ENCODE results near the gene IL1RL1.

IL1RL1 gene

DNA sequence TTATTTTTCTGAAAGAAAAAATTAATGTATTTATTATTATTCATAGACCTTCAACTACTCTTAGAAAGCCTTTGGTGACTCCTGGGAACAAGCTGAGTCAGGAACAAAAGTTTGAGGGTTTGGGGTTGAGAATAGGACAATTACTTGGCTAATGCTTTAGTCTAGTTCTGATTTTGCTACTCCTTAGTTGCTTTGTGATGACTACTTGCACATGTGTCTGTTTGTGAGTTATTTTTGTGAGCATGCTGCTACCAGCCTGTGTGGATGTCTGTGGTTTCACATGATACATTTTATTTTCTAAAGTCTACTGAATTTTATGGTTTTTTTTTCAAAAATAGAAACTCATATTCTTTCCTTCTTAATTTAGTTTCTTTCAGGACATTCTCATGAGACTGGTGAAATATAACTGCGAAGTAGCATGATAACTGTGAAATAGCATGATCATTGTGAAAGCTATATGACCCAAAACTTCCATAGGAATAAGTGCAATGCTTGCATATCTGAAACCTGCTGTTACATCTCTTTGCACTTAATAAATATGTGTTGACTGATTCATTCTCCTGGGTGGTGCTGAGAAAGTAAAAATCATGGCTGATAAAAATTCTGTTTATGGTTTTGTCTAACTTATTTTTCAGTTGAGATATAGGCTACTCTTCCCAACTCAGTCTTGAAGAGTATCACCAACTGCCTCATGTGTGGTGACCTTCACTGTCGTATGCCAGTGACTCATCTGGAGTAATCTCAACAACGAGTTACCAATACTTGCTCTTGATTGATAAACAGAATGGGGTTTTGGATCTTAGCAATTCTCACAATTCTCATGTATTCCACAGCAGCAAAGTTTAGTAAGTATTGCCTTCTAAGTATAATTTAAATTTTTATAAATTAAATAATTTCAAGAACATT lies 26.4 kb downstream of the IL1RL1 start:
- no peak for DNase-seq

DNA sequence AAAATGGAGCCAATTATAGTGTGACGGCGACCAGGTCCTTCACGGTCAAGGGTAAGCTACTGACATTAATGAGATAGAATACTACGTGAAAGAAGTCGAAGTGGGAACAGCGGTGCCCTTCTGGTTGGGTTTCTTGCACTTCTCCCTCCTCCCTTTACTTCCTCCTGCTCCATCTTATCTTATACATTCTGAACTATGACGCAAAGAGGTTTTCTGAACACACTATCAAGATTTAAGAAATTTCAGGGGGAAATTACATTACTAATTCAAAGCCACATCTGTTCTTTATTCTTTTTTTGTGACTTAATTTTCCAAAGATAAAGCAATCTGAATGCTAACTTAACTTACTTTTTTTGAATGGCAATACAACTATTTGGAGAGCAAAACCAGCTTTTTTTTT lies 29.4 kb downstream of the IL1RL1 start:
- DNase-seq = no peak

DNA sequence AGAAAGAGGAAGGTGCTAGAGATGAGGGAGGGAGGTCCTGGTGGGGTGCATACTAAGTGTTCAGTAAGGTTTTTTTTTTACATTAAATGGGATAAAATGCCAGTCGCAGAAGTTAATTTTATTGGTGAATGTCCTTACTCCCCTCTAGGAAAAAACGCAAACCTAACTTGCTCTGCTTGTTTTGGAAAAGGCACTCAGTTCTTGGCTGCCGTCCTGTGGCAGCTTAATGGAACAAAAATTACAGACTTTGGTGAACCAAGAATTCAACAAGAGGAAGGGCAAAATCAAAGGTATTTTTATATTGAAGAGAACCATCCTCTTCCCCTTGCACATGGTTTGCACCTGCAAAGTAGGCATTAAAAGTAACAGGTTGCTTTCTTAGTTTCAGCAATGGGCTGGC lies 31.5 kb downstream of the IL1RL1 start:
- no peak for DNase-seq

GRCh38 chr2:102344397-102344796 lies 33.0 kb downstream of the IL1RL1 start:
- DNase-seq = no peak

GRCh38 chr2:102345329-102345920 lies 34.1 kb downstream of the IL1RL1 start:
- no peak for DNase-seq

DNA sequence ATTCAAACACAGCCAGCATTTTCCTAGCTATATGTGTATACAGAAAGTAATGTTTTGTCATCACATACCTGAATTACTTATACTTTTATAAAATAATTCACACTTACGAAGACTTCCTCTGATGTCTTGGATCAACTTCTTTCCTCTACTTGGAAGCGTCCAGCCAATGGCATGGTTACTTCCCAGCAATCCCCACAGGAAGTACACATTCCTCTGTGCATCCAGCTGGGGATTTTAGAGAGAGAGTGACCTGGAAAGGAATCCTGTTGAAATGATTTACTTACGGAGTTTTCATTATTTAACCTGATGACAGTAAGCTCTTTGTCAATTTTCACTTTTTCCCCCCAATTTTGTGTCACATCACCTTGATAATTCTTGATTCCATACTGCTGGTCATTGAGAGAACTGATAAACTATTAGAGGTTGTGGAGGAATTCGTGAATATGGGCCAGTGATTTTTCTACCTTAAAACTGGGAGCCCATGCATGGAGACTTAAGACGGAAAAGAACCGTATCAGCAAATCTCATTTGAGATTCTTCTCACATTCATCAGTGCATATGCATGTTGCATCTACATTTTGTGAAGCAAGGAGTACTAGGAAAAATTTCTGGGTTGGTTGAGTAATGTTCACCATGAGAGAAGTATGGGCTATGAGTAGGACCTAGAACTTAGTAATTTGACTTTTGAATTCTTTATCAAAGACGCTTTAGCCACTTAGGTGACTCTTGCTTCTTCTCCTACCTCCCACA lies 35.2 kb downstream of the IL1RL1 start:
- DNase-seq = no peak

GRCh38 chr2:102350137-102350793 lies 38.9 kb downstream of the IL1RL1 start:
- no peak for DNase-seq

DNA sequence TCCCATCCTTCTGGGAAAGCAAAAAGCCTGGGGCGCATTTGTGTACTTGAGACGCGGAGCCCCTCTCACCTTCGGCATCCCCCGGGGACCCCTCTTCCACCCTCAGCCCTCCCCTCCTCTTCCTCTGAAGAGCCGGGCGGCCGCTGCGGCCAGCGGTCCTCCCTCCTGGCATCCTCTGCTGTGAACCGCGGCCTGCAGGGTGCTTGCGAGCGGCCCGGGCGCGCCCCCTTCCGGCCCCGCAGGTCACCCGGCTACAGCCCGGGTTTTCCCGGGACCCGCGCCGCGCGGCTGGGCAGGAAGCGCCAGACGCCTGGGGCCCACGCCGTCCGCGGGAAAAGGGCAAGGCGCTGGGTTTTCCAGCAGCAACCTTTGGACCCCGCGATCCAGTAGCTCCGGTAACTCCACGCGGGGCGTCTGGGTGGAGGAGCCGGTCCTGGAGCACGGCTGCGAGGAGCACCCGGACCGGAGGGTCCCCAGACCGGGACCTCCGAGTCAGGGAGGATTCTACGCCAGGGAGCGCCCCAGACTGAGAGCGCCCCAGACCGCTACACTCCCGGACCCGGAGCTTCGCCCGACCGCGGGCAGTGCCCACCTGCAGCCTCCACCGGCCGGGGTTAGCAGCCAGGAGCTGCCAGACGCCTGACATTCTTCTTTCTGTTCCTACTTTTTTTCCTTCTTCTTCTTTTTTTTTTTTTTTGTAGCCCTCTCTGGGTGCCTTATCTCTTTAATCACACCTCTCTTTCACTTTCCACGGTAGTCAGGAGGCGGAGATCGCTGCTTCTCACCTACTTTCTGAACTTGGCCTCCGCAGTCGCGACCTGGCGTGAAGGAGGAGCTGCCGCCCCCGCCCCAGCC lies 44.4 kb downstream of the IL1RL1 start, which contains the start of gene IL18R1:
IL18R1 (plus strand) TSS at position 271 of the 855 bp plus-strand sequence. CDS start 6,865 bp downstream, outside the sequence.
- DNase-seq = peak; percentile 64

DNA sequence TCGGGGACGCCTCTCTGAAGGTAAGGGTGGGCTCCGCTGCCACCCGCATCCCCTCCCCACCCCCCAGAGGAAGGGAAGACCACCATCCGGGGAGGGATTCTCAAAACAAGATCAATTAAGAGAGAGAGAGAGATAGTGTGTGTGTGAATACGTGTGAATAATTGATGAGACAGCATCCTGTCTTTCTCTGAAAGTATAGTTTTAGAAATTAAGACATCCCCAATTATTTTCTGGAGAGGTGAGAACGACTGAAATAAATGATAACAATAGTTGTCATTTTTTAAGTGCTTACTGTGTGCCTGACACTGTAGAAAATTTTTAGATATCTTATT lies 45.0 kb downstream of the IL1RL1 start:
- no peak for DNase-seq

DNA sequence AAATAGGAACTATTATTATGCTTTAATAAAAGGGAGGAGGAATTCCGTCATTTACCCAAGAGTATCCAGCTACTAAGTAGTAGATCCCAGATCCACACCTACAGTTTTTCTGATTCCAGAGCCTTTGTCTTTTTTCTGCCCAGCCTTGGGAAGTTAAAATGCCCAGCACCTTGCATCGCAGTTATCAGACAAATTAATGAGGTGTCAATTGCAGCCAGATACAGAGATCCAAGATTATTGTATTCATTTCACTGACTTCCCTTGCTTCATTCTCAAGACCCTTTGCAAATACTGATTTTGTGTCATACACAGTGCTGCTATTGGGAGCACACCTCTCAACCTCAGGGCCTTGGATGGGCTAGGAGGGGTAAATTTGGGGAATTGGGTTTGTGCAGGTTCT lies 45.4 kb downstream of the IL1RL1 start:
- DNase-seq = no peak

GRCh38 chr2:102357937-102358336 lies 46.6 kb downstream of the IL1RL1 start:
- no peak for DNase-seq

GRCh38 chr2:102358496-102358895 lies 47.1 kb downstream of the IL1RL1 start:
- no peak for DNase-seq

- DNase-seq = no peak
Measured at GRCh38 chr2:102359527-102359926, 48.2 kb downstream of the IL1RL1 start.

GRCh38 chr2:102361632-102362241 lies 50.4 kb downstream of the IL1RL1 start:
- no peak for DNase-seq

GRCh38 chr2:102365763-102366162 lies 54.4 kb downstream of the IL1RL1 start:
- DNase-seq = no peak

GRCh38 chr2:102366406-102367112 lies 55.2 kb downstream of the IL1RL1 start:
- no peak for DNase-seq

GRCh38 chr2:102367331-102367971 lies 56.1 kb downstream of the IL1RL1 start:
- DNase-seq = no peak

- DNase-seq = no peak
Measured at GRCh38 chr2:102368461-102369109, 57.2 kb downstream of the IL1RL1 start.

GRCh38 chr2:102369866-102370265 lies 58.5 kb downstream of the IL1RL1 start:
- no peak for DNase-seq

GRCh38 chr2:102376052-102376591 lies 64.8 kb downstream of the IL1RL1 start:
- no peak for DNase-seq

Measured in CD4-positive, alpha-beta T cell treated with Interferon gamma for 1 hour (primary cell).